HG03159 (cell line): ENCODE results near the gene MAP4K2.

Experiments
- ATAC-seq: cut with Tn5 transposase; IDR thresholded peaks from one replicate; pipeline ENCODE4 v1.9.1; 2021; ENCODE audit warnings: mild to moderate bottlenecking, moderate library complexity; ENCODE audit not compliant: unreplicated experiment

Gene MAP4K2

DNA sequence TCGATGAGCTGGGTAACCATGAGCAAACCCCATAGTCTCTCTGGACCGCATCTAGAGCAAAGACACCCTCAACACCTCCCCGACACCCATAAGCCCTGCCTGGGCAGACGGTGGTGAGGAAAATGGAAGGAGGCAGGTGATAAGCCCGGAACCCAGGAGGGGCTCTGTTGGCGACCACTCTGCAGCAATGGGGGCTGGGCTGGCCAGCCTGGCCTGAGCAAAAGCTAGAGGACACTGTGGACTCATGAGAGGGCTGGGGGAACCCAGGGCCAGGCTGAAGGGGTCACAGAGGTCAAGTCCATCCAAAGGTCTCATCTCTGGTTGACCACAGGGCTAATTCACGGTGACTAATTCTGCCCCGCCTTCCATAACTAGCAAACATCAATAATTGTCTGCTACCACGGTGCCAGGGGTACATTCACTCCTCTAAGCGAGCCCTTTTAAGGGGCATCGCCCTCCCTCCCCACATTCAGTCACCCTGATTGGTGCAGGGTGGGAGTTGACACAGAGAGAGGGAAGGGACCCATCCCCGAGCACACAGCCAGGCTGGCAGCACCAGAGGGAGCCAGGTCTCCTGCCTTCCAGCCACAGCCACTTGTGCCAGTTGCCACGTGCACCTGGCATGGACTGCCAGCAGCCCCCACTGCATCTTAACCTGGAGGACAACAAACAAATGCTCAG, 47.2 kb downstream of the MAP4K2 start:
- no peak for ATAC-seq

DNA sequence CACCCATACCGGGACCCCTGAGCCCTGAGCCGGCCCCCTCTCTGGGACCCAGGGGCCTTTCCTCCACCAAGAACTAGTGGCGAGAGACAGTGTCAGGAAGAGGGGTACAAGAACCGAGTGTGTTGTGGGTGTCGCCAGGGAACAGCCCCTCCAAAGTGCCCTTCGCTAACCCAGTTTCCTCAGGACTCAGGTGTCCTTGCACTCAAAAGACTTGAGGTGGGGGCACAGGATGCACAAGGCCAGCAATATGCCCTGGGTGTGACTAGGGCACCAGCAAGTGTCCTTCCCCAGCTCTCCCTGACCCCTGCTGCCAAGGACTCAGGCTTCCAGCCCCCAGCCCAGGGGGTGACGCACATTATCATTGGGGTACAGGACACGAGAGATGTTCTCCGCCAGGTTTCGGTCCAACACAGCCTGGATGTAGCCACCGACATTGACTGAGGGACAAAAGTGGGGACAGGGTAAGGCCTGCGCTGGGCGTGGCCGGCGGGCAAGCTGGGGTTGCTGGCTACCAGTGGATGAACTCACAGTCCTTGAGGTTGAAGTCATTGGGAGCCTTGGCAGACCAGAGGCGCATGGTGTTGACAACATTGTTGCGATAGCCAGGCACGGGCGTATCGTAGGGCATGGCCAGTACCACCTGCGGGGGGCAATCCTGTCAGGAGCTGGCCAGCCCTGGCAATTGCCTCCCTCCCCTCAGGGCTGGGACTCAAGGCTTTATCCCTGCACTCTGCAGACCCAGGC, 47.9 kb downstream of the MAP4K2 start:
- ATAC-seq: no peak

DNA sequence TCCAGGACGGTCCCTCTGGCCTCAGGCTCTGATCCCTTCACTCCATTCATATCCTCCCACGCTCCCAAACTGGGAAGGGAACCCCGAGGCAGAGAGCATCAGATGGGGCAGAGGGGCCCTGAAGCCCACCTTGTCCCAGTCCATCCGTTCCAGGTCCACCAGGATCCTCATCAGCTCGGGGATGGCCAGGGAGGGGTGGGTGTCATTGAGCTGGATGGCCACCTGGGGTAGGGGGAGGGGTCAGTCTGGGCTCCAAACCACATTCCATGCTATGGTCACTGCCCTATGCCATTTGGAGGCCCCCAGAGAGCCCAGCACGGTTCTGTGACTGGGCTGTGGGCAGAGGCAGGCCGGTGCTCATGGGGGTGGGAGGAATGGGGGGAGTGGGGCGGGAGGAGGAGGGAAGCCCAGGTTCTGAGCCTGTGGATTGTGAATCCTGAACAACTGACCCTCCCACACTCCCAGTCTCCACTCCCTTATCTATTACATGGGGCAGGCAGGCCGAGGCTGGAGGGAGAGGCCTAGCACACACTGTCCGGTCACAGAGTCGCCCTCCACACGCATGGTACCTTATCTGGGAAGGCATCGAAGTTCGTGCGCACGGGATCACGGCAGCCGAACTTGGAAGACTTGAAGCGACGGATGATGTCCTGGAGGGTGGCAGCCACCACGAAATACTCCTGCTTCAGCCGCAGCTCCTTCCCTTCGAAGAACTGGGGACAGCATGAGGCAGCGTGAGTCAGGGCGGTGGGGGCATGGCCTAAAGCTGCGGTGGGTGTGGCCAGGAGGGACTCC, 48.7 kb downstream of the MAP4K2 start:
- ATAC-seq: no peak

DNA sequence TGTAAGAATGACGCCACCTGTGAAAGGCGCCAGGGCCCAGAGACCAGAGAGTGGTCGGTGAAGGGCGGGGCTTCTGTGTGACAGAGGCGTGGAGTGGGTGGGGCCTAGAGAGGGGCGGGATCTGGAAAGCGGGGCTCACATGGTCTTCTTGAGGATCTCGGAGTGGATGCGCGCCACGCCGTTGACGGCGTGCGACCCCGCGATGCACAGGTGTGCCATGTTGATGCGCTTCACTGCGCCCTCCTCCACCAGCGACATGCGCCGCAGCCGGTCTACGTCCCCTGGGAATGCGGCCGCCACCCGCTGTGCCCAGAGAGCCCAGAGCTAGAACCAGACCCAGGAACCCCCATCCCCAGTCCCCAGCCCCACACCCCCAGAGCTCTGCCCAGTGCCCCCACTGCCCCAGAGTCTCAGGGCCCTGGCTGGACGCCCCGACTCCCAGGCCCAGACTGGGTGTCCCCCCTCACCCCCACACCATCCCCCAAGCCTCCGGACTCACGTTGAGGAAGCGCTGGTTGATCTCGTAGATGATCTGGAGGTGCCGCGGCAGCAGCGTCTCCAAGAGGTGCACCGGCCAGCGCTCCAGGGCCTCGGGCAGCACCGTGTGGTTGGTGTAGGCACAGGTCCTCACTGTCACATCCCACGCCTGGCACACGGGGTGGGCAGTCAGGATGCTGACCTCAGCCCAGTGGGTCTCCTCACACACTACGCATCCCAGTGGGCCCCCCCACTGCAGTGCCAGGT, 49.5 kb downstream of the MAP4K2 start:
- no peak for ATAC-seq

DNA sequence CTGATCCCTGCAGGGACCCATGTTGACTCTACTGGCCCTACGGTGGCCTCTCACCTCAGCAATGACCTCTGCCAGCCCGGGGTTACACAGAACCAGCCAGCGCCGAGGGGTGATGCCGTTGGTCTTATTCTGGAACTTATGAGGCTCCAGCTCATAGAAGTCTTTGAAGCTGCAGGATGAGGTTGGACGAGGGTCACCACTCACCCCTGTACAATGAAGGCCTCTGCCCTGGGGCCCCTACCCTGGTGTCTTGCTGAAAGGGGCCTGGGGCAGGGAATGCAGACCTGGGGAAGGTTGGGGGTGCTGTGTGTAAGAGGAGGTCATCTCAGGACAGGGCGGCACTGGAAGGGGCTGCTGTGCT, 50.0 kb downstream of the MAP4K2 start:
- no peak for ATAC-seq

DNA sequence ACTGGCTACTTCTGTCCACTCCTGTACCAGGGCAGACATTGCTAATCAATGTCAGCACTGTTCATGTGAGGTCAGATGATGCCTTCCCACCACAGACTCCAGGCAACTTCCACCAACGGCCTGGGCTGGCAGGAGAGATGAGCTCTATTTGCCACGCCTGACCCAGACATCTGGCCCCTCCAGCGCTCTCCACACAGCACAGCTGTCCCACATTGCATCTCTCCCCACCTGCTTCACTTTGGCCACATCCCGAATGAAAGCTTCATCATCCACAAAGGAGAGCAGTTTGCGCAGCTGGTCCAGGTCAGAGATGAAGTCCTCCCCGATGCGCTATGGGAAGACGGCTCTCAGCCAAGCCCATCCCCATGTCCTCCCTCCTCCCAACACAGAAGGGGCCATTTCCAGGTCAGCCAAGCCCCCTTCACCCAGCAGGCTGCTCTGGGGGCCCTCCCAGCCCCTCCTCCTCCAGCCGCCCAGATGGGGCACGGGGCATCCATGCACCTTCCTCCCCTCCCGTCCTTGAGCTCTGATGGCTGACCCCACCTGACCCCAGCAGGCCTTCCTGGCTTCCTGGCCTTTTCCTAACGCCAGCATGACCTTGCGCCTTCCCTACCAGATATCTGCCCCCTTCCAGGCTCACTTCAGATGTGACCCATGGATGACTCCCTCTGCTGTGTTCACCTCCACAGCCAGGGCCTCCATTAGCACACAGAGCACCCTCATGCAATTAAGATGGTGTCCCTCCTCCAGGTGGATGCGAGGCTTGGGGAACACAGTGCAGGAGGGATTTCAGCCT, 50.6 kb downstream of the MAP4K2 start:
- ATAC-seq: no peak

DNA sequence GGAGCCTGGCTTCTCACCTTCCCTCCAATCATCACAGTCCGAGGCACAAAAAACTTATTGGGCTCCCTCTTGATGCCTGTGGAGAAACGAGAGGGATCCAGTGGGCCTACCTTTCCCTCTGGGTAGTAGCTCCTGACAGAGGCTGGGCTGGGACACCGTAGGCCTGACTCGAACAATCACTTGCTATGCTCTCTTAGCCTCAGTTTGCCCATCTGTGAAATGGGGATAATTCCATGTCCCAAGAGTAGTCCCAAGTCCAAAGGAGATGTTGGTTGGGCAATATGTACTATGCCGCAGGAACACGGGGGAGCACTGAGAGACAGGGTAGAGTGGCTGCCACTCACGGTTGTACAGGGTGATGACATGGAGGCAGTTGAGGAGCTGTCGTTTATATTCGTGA, 51.4 kb downstream of the MAP4K2 start:
- no peak for ATAC-seq

DNA sequence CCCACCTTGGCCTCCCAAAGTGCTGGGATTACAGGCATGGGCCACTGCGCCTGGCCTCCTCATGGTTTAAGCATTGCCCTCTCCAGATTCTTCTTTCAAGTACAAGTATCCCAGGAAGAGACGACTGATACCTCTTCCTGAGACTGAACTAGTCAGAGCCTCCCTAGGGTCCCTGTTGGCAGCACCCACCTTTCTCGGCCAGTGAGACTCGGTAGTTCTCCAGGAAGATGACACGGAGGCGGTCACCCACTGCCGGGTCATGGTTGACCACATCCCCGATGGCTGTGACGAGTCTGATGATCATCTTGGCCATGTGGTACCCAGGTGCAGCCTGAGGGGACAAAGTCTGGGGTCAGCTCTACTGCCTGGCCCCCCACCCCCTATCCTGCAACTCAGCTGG, 51.9 kb downstream of the MAP4K2 start:
- ATAC-seq: no peak

DNA sequence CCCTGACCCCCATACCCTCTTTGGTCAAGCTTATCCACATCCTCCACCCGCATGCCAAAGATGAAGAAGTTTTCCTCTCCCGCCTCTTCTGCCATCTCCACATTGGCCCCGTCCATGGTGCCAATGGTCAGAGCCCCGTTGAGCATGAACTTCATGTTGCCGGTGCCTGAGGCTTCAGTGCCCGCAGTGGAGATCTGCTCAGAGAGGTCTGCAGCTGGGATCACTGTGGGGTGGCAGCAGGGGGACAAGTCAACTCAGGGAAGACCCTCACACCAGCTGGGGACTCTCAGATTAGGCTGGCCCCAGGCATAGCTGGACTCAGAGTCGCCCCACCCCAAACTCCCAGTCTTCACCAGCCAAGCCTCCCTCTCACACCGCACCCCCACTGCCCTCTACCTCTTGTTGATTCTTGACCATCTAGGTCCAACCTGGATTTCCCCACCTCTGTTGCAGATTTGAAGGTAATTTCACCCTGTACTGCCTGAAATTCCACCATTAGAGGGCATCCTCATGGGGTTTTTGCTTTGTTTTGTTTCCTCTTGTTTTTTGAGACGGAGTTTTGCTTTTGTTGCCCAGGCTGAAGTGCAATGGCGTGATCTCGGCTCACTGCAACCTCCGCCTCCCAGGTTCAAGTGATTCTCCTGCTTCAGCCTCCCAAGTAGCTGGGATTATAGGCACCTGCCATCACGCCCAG, 52.5 kb downstream of the MAP4K2 start:
- no peak for ATAC-seq

DNA sequence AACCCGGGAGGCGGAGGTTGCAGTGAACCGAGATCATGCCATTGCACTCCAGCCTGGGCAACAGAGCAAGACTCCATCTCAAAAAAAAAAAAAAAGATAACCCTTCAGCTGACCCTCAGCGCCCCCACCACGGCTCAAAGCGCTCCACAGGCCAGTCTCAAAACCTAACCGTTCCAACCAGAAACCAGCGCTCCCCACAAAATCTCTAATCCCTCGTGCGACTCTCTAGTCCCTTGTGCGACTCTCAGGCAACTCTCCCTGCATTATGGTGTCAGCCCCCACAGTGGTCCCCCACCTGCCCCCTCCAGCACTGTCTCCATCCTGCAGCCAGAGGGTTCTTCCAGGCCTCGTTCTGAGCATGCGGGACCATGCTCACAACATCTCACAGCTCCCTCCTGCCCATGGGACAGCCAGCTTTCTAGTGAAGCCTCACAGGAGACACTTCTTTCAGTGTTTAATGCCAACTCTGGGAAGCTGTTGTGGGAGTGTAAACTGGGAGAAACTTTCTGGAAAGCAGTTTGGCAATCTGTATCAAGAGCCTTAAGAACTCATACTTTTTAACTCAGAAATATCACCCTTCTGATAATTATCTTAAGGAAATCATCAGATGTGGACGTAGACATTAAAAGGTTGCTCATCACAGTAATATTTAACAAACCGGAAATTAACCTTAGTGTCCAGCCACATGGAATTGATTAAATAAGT, 54.9 kb downstream of the MAP4K2 start:
- ATAC-seq: no peak

DNA sequence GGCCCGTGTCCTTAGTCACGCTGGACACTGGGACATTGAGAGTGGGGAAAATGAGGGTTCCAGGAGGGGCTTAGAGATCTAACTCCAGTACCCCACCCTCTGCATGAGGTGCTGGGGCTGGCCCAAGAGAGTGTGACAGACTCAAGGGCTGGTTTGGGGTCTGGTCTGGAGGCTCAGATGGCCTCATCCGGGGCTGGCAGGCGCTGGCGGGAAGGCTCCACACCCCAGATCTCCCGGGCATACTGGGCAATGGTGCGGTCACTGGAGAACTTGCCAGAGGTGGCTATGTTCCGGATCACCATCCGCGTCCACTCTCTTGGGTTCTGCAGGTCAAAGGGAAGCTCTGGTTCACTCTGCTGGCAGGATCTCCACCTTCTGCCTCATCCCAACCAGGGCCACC, 56.5 kb downstream of the MAP4K2 start:
- no peak for ATAC-seq

DNA sequence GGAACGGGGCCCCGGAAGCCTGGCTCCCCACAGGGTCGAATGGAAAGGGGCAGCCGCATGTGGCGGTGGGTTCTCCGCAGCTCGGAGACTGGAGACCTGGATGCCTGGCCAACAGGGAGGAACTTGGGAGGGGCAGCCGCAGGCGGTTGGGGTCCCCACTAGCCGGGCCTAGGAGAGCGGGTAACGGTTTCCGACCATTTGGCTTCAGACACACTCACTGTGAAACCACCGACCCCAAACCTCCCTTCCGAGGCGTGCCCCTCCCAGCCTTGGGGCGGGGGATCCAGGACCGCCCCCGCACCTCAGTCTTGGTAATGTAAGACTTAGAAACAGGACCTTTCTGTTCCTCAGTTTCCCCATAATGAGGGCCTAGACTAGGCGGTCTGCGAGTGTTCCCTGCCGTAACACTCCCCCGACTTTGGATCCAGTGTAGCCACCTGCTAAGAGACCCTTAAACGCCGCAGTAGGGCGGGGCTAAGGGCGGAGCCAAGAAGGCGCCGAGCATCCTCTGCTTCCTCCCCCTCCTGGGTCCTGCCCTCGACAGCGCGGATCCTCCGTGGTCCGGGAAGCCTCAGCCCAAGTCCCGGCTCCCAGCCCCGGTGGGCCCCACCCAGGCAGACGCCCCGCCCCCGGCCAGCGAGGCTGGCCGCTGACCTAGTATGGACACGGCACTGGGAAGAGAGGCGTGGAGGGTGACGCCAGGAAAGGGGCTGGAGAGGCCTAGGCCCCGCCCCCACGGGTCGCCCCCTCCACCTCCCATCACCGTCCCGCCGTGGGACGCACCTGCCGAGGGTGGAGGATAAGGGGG, 57.3 kb downstream of the MAP4K2 start:
- no peak for ATAC-seq

DNA sequence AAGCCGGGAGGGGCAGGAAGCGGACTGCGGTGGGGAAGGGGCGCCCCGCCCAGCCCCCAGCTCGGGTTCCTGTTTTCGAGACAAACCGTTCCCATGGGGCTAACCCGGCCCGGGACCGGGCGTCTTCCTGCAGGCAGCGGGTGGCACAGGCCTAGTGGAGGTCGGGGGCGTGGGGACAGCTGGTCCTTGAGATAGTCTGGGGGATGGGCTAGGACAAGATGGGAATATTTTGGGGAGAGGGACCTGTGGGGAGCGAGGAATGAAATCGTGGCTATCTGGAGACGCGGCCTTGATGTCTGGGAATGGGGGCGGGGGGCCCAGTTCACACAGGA, 57.9 kb downstream of the MAP4K2 start:
- ATAC-seq: no peak

DNA sequence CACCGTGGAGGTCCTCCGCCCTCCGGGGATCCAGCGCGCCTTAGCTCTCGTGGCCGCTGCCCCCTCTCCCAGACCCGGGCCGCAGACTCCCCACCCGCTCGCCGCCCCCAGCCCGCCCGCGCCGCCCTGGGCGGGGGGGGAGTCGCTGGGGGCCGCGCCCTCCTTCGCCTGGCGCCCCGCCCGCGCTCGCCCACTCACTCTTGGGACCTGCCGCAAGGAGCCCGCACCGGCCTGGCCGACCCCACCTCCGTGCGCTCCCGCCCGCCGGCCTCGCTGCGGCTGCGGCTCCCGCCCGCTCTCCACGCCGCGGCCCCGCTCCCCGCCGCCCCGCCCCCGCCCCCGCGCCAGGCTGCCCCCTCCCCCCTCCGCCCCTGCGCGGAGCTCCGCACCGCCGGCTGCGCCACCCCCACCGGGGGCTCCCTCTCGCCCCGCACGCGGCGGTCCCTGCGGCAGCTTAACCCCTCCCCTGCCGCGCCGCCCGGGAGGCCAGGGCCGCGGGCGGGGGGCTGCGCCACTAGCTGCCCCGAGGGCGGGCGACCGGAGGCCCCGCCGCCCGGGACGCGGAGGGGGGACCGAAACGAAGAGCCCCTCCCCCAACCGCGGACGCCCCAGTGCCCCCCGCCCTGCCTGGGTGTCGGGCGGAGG, 58.3 kb downstream of the MAP4K2 start:
- ATAC-seq: peak; percentile 30

DNA sequence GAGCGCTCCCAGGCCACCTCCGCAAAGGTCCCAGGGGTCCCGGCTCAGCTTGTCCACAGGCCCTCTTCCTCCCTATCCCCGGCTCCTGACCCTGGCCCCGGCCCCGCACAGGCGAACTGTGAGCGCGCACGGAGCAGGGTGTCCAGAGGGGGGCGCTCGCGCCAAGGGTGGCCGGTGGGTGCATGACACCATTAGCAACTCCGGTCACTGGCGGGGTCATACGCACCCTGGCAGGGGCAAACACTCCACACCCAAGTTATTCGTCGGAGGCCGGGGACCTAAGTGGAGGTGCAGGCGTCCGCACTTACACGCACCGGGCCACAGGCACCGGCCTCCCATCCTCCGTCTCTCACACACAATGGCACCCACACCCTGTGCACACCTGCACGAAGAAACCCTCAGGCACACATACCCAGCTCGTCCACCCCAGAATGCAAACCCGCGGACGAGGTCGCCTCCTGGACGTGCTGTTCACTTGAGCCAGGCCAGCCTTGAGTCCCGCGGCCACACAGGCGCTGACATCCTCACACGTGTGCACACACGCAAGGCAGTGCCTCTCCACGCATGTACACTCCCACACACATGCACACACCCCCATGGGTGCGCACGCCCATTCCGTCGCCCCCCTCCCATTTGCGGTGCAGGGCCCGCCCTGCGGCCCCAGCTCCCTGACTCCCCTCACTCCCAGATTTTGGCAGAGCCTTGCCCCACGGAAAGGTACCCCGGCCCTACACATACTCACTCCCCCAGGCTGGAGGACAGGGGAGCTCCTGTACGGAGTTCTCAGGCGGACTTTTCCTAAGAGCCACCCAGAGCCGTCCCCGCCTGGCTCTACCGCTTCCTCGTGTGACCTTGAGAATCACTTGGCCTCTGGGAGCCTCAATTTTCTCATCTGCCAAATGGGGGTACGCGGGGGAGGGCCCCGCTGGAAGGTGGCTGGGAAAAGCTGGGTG, 59.1 kb downstream of the MAP4K2 start, which contains the start of gene RASGRP2:
Gene RASGRP2 (minus strand): TSS at position 552 of the 953 bp plus-strand sequence. CDS start 1,276 bp downstream, outside the sequence.
- ATAC-seq: no peak

DNA sequence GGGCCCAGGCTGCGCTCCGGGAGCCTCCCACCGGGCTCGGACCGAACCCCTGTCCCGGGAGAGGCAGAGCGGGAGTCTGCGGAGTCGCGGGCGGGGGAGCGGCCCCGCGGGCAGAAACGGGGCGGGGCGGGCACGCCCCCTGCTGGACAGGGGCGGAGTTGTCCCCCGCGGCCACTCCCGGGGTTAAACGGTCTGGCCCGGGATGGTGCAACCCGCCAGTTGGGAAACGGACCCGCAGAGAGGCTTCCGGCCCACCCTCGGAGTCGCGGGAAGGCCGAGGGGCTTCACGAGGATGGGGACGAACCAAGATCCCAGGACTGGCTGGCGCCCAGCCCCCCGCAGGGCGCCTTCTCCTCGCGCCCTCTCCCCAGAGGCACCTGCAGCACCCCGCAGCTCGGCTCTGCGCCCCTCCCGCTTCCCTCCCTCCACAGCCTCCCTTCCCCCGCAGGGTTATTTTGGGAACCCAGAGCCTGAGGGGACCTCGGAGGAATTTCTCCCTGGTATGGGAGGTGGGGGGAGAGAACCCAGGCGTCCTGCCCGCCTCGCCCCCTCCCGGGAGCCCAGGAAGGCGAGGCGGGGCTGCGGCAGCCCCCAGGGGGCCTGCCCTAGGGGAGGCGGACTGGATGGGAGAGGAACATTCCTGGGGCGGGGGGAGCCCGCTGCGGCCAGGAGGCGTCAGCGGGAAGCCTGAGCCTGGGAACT, 60.0 kb downstream of the MAP4K2 start:
- no peak for ATAC-seq
